GM18498 (cell line): Measurements from ENCODE around the gene STAMBP.
"Not testable (repeated sequence)": the region's sequence is repeated elsewhere in the genome, so short reads cannot be mapped to it uniquely, and the experiment has no call there.

Experiments used
- ATAC-seq: cut with Tn5 transposase; IDR thresholded peaks from one replicate; pipeline ENCODE4 v1.9.1; 2021; ENCODE audit warnings: mild to moderate bottlenecking, moderate library complexity; ENCODE audit not compliant: unreplicated experiment

The STAMBP gene

DNA sequence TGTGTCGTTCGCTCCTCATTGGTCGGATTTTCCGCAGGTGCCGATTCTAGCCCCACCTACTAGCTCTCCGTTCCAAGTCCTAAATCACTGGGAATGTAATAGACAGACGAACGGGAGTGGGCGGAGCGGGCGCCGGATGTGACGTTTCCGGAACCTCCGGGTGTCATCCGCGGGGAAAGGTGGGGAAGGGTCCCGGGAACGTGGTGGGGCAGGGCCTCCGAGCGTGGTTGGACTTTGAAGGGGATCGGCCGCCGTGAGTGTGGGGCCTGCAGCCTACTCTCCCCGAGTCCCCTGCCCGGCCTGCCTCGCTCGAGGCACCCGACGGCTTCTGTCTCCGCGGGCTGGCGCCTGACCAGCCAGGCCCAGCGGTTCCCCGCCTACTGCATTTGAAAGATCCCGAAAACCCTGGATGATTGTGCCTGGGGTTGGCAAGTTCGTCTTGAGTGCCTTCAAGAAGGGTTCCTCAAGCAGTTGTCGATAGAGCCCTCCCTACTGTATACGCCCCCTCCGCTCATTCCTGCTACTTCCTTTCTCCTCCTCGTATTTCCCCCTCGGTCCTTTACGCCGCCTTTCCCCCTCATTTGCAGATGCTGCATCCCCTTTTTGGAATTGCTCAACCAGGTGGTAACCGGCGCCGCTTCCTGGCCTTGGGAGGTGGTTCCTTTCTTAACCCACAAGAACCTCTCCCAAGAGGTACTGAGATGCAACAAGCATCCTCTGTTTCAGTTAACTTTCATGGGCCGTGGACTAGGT is at the start of gene STAMBP:
STAMBP (plus strand) TSS at position 144 of the 753 bp plus-strand sequence. CDS start 1,896 bp downstream, outside the sequence.
- peak; percentile 84 for ATAC-seq

DNA sequence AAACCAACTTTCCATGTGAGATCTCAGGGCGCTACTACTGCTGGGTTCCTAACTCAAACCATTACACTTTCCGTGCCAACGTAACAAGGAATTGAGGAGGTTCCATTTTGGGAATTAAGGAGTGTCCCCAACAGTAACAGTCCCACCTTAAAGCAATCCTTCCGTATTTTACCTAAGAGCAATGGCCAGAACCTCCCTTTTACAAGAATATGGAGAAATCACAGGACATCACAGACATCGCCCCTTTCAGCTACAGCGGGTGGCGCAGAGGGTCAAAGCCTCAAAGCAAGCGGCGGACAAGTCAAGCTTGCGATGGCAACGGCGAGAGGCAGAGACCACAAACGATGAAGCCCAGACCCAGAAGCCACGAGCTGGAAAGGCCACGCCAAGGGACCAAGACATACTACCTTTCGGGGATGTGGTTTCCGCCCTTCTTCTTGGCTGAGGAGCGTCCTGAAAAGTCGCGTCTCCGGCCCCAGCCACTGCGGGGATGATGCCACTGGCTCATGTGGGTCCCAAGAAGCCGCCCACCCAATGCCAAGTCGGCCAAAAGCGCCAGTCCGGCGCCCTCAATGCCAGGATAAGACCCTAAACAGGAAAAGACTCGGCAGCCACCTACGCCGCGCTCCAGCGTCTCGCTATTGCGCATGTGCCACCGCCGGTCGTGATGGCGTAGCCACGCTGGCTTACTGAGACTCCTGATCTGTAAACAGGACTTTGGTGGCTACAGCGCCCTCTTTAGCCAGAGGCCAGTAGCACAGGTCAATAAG is 49.1 kb upstream of the STAMBP start, which contains the start of gene DUSP11:
DUSP11 (minus strand) TSS at position 637 of the 770 bp plus-strand sequence; CDS start at position 508, 129 bp downstream.
- peak; percentile 99 for ATAC-seq

GRCh38 chr2:73780237-73780582 is 48.6 kb upstream of the STAMBP start:
- no peak for ATAC-seq

DNA sequence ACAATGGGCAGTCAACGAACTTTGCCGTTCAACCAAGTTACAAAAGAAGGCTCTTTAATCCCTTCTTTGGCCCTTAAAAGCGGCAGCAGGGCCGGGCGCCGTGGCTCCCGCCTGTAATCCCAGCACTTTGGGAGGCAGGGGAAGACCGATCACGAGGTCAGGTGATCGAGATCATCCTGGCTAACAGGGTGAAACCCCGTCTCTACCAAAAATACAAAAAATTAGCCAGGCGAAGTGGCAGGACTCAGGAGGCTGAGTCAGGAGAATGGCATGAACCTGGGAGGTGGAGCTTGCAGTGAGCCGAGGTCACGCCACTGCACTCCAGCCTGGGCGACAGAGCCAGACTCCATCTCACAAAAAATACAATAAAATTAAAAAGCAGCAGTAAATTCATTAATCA is 45.4 kb upstream of the STAMBP start:
- ATAC-seq: not testable (repeated sequence)

GRCh38 chr2:73783883-73784282 is 44.9 kb upstream of the STAMBP start, which contains the start of gene C2orf78:
TSS of gene C2orf78 (plus strand) at chr2:73784183. CDS start at chr2:73784310, 127 bp downstream.
- not testable (repeated sequence) for ATAC-seq

DNA sequence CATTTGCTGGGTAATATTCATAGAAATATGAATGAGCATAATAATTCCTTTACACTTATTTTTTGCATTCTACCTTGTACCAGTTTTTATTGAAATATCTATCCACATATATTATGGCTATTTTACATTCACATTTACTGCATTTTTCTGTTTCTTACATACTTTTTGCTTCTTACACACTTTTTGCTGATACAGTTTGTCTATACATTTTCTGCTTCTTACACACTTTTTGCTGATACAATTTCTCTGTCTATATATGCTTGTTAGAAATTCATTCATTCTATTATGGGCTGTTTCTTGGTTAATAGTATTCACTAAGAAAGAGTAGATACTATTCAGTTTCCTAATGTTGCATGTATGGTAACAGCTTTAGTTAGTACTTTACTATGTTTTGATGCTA is 16.9 kb upstream of the STAMBP start:
- ATAC-seq: no peak

GRCh38 chr2:73812635-73813034 is 16.1 kb upstream of the STAMBP start:
- no peak for ATAC-seq

GRCh38 chr2:73818296-73818695 is 10.5 kb upstream of the STAMBP start:
- no peak for ATAC-seq

DNA sequence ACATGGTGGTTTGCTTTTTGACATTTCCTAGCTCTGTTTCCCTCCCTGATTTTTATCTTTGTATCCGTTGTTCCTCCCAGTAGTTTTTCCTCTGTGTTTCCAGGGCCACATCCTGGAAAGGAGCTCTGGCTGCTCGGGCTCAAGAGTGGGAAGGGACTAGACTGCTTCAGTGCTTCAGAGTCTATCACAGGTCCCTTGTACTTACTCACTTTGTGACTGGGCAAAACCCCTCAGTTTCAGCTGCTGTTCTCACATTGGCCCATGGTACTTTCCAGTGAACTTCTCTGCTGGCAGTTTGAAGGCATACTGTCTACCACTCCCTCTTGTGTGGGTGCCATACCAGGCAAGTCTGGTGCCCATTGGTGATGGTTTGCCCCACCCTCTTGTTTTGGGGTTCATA is 7.5 kb upstream of the STAMBP start:
- ATAC-seq: peak; percentile 69

DNA sequence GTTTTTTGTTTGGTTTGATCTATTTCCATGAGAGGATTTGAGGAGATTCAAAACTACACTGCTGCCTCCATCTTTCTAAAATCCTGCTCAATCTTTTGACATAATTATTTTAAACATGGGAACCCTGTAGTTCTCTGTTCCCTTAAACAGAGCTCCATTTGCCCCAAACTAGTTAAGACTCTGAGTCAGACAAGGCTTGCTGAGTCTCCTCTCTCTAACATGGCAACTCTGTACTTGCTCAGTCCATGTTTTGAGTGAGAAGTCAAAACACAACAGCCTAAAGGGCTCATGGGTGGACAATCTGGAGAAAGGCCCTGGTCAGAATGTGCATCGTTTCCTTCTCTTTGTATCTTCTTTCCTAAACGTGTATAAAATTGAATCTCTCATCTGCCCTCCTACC is 7.1 kb upstream of the STAMBP start:
- ATAC-seq: no peak

GRCh38 chr2:73822276-73822675 is 6.5 kb upstream of the STAMBP start:
- peak; percentile 75 for ATAC-seq

- no peak for ATAC-seq
These were observed 5.8 kb upstream of the STAMBP start for GRCh38 chr2:73822991-73823390.

- no peak for ATAC-seq
These were observed 5.3 kb upstream of the STAMBP start for GRCh38 chr2:73823416-73823815.

DNA sequence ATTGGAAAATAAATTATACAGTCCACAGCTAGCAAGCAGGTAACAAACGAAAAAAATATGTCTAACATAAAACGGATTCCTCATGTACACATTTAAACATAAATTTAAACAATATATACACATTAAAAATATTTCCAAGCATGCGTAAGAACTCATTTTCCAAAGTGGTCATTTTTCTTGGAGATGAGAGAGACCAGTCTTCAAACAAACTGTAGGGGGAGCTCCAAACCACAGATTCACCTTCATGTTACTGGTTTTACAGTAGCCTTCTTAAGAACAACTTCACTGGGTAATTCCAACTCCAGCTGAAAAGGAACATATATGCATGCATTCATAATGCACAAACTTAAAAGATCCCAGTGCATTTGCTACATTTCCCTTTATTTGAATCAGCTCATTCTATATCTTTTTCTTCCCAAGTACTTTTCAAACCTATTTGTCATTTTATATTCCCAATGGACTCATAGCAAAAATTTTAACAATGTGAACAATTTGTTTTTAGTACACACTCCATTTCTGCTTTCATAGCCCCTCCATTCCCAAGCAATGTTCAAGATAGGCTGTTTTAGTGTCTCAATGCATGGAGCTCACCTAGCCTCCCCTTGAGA is 4.7 kb upstream of the STAMBP start:
- ATAC-seq: no peak

DNA sequence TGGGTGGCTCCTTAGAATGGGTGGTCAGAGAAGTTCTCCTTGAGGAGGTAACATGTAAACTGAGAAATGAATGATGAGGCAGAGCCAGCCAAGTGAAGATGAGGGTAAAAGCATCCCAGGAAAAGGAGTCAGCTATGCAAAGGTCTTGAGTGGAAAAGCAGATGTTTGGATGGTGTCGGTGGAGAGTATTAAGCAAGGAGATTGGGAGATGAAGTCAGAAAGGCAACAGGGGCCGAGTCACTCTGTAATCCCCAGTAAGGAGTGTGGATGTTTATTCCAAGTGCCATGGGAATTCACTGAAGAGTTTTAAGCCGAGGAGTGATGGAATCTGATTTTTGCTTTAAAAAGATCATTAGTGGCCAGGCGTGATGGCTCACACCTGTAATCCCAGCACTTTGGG is 3.4 kb upstream of the STAMBP start:
- ATAC-seq: no peak

DNA sequence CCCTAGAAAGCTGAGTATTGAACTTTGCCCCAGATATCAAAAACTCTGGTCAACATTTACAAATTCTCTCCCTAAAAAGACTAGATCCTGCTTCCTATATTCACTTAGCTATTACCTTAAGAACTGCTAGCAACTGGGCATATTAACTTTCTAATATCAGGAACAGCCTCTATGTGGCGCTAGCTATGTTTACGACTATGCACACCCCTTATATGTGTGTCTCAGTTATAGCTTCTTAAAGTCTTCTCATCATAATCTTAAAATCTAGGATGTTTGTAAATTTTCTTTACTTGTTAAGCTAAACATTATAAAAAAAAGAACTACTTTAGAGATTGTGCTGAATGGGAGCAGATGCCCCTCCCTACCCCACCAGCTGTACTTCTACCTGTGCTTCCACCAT is 1.7 kb upstream of the STAMBP start:
- no peak for ATAC-seq

GRCh38 chr2:73827660-73828388 is 937 bp upstream of the STAMBP start:
- ATAC-seq: no peak

- no peak for ATAC-seq
These were observed 358 bp upstream of the STAMBP start for GRCh38 chr2:73828389-73828817.

DNA sequence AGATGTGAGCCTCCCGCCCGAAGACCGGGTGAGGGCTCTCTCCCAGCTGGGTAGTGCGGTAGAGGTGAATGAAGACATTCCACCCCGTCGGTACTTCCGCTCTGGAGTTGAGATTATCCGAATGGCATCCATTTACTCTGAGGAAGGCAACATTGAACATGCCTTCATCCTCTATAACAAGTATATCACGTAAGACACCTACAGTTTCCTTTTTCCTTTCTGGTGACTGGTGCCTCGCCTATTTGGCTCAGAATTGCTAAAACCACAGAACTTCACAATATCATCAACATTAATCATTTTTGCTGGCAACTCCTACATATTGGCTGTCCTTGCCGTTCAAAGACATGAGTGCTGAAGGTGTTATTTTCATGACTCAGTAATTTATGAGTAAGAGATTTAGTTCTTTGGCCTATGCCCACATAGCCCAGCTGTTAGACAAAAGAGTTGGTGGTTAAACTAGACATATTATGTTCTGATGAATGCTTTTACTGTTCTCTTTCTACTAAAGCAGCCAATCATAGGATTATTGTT is 2.2 kb downstream of the STAMBP start:
- no peak for ATAC-seq

DNA sequence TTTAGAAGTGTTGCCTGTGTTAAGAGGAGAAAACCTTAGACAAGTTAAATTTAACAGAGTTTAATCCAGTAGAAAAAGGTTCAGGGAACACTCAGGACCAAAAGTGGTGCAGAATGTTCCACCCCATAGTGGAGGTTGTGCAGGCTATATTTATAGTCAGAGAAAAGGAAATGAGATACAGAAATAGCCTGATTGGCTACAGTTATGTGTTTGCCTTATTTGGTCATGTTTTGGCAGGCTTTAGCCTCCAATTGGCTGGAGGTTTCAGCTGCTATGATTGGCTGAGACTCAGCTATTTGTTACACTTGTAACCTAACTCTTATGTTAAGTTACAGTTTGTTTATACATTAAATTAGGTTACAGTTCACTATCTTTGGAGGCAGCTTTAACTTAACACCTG is 4.2 kb downstream of the STAMBP start:
- ATAC-seq: no peak
